NCI-H2171 (cell line): ENCODE measurements around the gene SNX5.

Source experiments
- DNase-seq: peaks from one replicate; lab custom pipeline; 2025; lab: John Stamatoyannopoulos, UW

Gene SNX5

GRCh38 chr20:17916433-17916891 is 52.1 kb downstream of the SNX5 start:
- DNase-seq: no peak

- DNase-seq: no peak
These were observed 53.6 kb downstream of the SNX5 start for GRCh38 chr20:17914957-17915356.

GRCh38 chr20:17912916-17913315 is 55.7 kb downstream of the SNX5 start:
- DNase-seq: no peak

- no peak for DNase-seq
These were observed 56.7 kb downstream of the SNX5 start for GRCh38 chr20:17911927-17912326.

GRCh38 chr20:17910828-17911294 is 57.7 kb downstream of the SNX5 start:
- no peak for DNase-seq

- DNase-seq: no peak
These were observed 58.7 kb downstream of the SNX5 start for GRCh38 chr20:17909869-17910321.

- DNase-seq: no peak
These were observed 63.0 kb downstream of the SNX5 start for GRCh38 chr20:17905544-17905943.

GRCh38 chr20:17904027-17904426 is 64.6 kb downstream of the SNX5 start:
- DNase-seq: no peak

GRCh38 chr20:17902531-17903083 is 66.0 kb downstream of the SNX5 start:
- no peak for DNase-seq

GRCh38 chr20:17901971-17902370 is 66.6 kb downstream of the SNX5 start:
- DNase-seq: no peak

GRCh38 chr20:17898548-17898994 is 70.0 kb downstream of the SNX5 start:
- no peak for DNase-seq

- DNase-seq: no peak
These were observed 70.9 kb downstream of the SNX5 start for GRCh38 chr20:17897566-17898307.

- no peak for DNase-seq
These were observed 71.7 kb downstream of the SNX5 start for GRCh38 chr20:17896771-17897369.

GRCh38 chr20:17896193-17896723 is 72.3 kb downstream of the SNX5 start:
- DNase-seq: no peak

- DNase-seq: no peak
These were observed 72.9 kb downstream of the SNX5 start for GRCh38 chr20:17895641-17896171.

- no peak for DNase-seq
These were observed 75.1 kb downstream of the SNX5 start for GRCh38 chr20:17893445-17893844.

- no peak for DNase-seq
These were observed 76.2 kb downstream of the SNX5 start for GRCh38 chr20:17892189-17892938.
